GDM1 (cell line): ENCODE measurements around the gene KRTAP2-1.
"Not testable (repeated sequence)": the region's sequence is repeated elsewhere in the genome, so short reads cannot be mapped to it uniquely, and the experiment has no call there.

ENCODE experiments used
- DNase-seq: peaks from one replicate; lab custom pipeline; 2025; lab: John Stamatoyannopoulos, UW

Gene KRTAP2-1

DNA sequence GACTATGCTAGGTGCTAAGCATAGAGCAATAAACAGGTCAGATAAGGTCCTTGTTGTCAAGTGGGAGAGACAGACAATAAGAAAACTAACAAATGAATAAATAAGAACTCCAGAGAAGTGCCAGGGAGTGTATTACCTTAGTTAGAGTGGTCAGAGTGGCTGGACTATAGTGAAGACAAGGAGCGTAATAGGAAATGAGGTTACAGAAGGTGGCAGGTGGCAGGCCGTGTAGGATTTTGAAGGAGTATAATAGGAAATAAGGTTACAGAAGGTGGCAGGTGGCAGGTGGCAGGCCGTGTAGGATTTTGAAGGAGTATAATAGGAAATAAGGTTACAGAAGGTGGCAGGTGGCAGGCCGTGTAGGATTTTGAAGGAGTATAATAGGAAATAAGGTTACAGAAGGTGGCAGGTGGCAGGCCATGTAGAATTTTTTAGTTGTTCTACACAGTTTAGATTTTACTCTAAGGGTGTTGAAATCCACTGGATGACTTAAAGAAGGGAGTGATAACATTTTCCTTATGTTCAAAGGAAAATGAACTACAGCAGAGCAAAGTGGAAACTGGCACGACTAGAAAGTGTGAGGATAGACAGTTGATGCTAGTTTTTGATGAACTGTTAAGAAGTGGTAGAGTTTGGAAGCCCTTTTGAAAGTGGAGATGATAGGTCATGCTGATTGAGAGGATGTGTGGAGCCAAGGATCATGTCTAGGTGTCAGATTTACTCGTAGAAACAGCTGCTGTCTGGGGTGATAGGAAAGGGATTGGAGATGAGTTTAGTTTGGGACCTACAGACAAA is 34.6 kb downstream of the KRTAP2-1 start:
- no peak for DNase-seq

DNA sequence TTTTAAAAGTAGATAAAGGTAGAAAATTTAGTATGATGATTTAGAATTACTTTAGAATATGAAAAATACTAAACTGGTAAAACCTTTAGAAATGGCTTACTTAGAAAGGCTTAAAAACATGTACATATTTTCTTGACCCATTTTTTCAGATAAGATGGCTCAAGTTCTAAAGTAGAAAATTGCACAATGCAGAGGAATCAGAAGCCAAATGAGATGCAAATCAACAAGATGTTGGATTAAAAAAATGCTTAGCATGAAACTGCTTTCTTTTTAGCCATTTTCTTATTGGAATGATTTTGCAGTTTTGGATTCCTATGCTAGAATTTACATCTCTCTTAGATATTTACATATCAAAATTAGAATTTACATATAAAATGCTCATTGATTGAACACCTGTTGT is 36.7 kb downstream of the KRTAP2-1 start:
- DNase-seq = no peak

DNA sequence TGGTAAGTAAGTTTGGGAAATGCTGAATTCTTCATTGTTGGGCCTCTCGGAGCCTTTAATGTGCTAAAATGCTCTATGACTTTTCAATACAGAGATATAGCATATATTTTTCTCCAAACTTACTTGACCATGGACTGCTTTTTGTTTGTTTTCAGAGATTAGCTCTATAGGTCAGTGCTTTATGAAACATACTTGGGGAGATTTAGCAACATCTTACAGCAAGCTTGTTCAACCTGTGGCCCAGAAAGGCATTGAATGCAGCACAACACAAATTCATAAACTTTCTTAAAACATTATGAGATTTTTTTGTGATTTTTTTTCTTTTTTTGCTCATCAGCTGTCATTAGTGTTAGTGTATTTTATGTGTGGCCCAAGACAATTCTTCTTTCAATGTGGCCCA is 37.2 kb downstream of the KRTAP2-1 start:
- no peak for DNase-seq

DNA sequence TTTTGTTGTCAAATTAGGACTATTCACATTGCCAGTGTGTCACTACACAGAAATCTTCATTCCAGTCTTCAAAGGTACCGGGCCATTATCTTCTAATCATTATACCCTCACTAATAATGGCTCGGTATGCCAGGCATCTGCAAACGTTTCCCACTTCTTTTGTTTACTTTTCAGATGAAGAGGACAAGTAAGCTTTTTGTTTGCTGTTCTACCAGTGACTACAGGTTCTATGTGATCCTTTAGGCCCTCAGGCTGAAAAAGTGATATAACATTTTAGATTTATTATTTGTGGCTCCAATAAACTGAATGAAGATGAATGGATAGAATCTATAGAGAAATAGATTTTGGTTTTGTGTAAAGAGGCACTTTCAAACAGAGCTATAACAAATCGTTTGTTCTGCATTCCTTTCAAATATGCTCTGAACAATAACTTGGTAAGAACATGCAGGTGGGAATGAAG is 37.8 kb downstream of the KRTAP2-1 start:
- DNase-seq = no peak

DNA sequence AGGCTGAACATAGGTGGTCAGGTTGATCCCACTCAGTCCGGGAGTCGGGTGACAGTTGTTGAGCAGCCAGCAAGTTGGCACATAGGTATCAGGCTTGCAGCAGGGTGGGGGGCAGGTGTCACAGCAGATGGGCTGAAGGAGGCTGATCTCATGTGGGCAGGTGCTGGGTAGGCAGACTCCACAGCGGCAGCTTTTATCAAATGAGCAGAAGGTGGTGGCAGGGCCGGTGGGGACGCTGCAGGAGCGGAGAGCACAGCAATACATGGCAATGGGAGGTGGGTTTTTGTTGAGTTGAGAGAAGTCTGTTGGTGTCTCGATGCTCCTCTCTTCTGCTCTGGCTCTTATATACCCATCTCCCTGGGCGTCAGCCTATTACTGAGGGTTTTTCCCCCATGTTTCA is 38.3 kb downstream of the KRTAP2-1 start, which contains the start of gene KRTAP3-1:
Gene KRTAP3-1 (minus strand): TSS at position 318 of the 400 bp plus-strand sequence. CDS start 54 bp downstream, at position 264.
- DNase-seq = no peak

DNA sequence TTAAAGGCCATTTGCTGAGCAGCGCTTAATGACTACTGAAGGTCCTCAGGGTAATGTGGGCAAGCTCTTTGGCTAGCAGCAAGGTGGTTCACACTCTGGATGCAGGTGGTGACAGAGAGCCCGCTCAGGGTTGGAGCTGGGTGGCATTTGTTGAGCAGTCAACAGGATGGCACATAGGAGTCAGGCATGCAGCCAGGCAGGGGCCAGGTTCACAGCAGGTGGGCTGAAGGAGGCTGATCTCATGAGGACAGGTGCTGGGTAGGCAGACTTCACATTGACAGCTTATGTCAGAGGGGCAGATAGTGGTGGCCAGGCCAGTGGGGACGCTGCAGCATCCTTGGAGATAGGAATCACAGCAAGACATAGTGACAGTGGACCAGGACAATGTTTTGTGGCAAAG is 42.7 kb downstream of the KRTAP2-1 start:
- no peak for DNase-seq

DNA sequence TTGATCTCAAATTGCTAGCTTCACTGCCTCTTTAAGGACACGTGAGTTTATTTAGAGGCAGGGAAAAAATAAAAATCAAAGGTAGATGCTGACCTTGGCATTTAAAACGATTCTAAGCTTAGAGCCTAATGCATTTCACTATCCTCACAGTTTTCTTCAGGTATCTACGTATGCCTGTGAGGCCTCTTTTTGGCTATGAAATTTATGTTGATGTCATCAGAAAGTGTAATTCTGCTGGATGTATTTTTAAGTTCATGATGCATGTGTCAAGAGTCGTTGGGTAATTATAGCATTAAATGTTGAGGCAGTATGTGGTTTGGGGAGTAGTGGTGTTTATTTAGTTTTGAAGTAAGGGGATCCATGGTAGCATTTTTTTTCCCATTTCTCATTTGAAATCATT is 43.2 kb downstream of the KRTAP2-1 start:
- DNase-seq = no peak

DNA sequence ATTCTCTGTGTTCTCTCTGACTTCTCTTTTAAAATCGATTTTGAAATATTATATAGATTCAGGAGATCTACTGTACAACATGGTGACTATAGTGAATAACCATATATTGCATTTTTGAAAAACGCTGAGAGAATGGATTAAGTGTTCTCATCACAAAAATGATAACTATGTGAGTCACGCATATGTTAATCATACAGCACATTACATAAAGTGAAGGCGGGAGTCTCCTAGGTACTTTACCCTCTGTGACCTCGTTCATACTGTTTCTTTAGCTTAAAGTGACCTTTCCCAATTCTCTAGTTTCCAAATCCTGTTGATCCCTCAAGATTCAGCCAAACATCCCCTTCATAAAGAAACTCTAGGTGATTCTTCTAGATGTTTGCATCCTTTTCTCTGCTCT is 44.3 kb downstream of the KRTAP2-1 start:
- no peak for DNase-seq

DNA sequence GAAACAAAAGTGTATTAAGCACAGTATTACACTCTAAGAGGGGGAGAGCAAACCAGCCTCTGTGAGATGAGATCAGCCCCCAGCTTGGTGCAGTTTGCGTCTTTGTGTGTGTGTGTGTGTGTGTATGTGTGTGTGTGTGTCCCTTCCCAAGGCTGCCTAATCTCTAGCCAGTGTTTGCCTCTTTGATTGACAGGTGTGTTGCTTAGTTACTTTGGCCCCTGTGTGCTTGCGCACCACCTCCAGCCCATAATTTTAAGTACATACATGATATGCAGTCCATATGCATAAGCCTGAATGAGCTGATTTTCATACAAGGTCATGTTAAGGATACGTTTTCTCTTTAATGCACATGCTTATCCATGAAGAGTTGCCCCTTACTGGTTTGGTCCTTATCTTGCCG is 45.3 kb downstream of the KRTAP2-1 start:
- no peak for DNase-seq

DNA sequence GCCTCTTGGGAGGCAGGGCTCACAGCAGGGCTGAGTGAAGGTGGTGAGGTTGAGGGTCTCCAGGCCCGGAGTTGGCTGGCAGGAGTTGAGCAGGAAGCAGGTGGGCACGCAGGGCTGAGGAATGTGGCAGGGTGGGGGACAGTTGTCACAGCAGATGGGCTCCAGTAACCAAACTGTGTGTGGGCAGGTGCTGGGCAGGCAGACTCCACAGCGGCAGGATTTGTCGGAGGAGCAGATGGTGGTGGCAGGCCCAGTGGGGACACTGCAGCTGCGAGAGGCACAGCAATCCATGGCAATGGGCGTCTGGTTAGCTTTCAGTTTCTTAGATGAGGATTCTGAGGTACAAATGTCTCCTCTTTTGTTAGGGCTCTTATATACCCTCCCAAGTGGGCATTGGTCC is 47.6 kb downstream of the KRTAP2-1 start, which contains the start of gene KRTAP3-2:
Gene KRTAP3-2 (minus strand): TSS at position 344 of the 400 bp plus-strand sequence. CDS start 53 bp downstream, at position 291.
- DNase-seq = not testable (repeated sequence)

DNA sequence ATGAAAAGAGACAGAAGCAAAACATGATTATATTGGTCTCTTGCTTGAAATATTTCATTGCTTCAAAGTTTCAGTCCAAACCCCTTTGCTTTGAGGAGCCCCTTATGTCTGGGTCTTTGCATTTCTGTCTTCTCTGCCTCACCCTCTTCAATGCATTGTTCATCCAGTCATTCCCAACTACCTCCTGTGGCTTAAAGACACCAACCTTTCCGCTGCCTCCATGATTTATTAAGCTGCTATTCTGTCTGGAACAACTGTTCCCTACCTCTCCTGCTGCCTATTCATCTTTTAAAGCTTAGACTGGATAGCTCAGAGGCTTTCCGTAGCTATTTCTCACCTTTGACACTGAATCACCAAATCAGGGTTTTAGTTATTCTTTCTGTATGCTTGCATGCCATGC is 49.8 kb downstream of the KRTAP2-1 start:
- DNase-seq = no peak

DNA sequence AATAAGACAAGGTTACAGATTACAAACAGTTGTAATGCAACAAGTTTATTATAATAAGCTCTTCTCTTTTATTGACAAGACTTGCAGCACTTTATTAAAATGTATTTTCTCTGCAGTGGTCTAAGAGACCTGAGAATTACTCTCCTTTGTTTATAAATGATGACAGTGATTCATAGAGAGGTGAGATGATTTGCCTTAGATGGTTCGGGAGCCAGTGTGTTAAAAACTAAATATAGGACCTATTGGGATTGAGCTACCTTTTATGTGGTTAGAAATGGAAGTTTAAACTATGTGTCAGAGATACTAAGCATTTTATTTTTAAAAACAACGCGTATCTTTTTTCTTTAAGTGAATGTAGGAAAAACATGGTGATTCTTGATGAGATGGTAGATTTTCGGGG is 50.3 kb downstream of the KRTAP2-1 start:
- no peak for DNase-seq
